Measurements from ENCODE around the gene ERBB2. TPM values are rescaled to one million over a fixed set of nuclear protein-coding genes. Genes with fewer than 3 reads are reported as not detected.

ERBB2 gene
- total and polyA plus RNA-seq, 2 of the 8 experiments (the other 6 are each of a cell fraction or from before 2014, with no cell fraction given) = 183 to 394 TPM

DNA sequence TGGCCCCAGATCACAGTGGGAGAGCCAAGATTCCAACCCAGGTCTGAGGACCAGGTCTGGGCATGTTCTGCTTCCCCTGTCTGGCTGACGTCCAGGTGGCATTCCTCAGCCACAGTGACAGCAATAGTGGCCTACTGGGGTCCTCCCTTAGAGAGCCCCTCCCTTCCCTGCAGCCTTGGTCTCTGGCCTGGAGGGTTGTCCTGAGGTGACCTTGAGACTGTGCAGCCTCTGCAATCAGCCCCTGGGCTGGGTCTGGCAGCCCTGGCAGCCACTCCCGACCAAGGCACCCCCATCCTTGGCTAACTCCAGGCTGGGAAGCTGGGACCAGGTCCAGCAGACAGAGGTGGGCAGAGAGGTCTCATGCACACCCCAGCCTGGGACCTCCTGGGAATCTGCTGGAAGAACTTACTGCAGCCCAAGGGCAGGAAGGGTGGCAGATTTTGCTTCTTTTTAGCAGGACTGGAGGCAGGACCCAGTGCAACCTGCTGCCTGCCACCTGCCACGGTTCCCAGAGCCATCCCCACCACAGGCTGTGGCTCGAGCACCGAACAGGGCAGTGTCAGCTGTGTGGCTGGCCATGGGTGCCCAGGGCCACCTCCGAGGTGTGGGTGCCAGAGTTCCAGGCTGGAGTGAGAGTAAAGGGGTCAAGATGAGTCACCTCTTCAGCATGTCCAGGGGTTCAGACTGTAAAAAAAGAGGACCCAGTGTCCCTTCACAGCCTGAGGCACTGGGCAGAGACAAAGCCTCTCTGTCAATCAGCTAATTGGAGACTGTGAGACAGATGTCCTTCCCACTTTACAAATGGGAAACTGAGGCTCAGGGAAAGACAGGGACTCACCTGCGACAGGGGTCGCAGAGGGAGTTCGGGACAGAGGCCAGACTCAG, 50.5 kb downstream of the ERBB2 start (continued):
- no peak for TF ChIP-seq TAF1 (IDR thresholded peaks at IDR 0.05; ENCODE audit: low read depth, low read length)
- TF ChIP-seq RNF2 (IDR thresholded peaks at IDR 0.05; ENCODE audit: borderline replicate concordance, low read depth, low read length, missing control alignments, poor library complexity, severe bottlenecking) = no peak
- no peak for TF ChIP-seq TCF12 (IDR thresholded peaks at IDR 0.05; ENCODE audit: low read depth, low read length)
- no peak for TF ChIP-seq KDM4A (IDR thresholded peaks at IDR 0.05; ENCODE audit: low read depth, low read length, severe bottlenecking)
- no peak for TF ChIP-seq CHD1 (IDR thresholded peaks at IDR 0.05; ENCODE audit: low read depth, low read length)
